Stimulated activated CD8-positive, alpha-beta memory T cell treated with anti-CD3 and anti-CD28 coated beads, Interleukin-15, amount 100 ng/mL, for 1 hour (primary cell): ENCODE data around the gene GRIN2D.

Source experiments
- DNase-seq: peaks from one replicate; pipeline ENCODE4 v3.0.0-alpha.2; 2020; ENCODE audit warnings: low read depth

The GRIN2D gene

GRCh38 chr19:48393559-48394330 is at the start of gene GRIN2D:
TSS of gene GRIN2D (plus strand) at chr19:48393668. CDS start at chr19:48398393, 4,725 bp downstream.
- DNase-seq, result no peak

DNA sequence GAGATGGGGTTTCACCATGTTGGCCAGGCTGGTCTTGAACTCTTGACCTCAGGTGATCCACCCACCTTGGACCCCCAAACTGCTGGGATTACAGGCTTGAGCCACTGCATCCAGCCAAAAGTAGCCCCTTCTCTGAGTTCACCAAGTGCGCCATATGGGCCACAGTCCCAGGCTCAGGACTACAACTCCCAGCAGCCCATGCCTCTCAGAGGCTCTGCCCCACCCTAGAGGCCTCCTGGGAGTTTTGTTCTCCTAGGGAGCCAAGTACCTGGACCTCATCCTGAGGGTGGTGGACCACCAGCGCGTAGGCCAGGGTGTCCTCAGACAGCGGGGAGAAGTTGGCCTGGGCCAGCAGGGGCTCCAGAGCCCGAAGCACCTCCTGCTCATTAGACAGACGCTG is 48.6 kb upstream of the GRIN2D start:
- DNase-seq, result no peak

DNA sequence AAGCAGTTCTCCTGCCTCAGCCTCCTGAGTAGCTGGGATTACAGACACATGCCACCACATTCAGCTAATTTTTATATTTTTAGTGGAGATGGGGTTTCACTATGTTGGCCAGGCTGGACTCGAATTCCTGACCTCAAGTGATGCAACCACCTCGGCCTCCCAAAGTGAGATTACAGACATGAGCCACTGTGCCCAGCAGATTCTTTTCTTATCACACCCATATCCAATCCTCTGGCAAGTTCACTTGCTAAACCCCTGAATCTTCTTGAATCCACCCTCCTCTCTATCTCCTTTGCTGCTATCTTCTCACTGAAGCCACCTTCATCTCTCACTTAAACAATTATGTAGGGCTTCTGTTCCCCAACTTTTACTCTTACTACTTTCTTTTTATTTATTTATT is 47.3 kb upstream of the GRIN2D start:
- DNase-seq, result no peak

DNA sequence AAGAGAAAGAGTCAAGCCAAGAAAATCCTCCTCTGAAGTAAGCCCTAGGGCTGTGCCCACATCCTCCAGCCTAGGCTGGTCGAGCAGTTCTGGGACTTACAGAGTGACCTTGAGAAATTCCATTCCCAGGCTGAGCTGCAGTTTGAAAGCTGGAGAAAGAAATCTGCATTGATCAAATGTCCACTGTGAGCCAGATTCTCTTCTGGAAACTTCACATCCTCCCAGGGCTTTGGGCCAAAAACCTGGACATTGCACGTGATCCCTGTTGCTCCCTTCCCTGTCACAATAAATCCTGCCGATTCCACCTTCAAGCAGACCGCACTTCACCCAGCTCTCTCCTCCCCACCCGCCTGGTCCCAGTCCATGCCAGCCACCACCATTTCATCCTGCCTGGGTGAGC is 45.4 kb upstream of the GRIN2D start:
- no peak for DNase-seq

- no peak for DNase-seq
These were observed 44.7 kb upstream of the GRIN2D start for GRCh38 chr19:48348737-48349136.

GRCh38 chr19:48350856-48351255 is 42.6 kb upstream of the GRIN2D start:
- DNase-seq, result no peak

DNA sequence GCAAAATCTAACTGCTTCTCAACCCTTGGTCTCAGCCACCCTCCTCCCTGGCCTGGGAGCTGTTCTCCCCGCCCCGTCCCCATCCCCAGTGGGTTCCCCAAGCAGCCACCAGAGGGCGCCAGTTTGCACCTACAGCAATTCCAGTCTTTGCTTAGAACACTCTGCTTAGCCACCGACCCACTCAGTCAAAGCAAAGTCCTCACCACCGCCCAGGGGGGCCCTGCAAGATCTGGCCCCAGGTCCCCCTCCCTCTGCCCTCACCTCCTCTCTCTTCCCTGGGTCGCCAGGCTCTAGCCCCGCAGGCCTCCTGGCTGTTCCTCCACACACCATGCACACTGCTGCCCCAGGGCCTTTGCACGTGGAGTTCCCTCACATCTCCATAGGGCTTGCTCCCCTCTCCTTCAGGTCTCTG is 42.1 kb upstream of the GRIN2D start:
- peak; percentile 70 for DNase-seq

DNA sequence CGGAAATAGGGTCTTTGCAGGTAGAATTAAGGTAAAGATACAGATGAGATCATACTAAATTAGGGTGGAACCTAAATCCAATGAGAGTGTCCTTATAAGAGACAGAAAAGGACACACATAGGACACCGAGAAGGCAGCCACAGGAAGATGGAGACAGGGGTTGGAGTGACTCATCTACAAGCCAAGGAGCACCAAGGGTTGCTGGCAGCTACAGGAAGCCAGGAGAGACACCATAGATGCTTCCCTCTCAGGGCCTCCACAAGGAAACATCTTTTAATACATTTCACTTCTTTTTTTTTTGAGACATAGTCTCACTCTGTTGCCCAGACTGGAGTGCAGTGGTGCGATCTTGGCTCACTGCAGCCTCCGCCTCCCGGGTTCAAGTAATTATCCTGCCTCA is 39.8 kb upstream of the GRIN2D start:
- DNase-seq, result no peak

DNA sequence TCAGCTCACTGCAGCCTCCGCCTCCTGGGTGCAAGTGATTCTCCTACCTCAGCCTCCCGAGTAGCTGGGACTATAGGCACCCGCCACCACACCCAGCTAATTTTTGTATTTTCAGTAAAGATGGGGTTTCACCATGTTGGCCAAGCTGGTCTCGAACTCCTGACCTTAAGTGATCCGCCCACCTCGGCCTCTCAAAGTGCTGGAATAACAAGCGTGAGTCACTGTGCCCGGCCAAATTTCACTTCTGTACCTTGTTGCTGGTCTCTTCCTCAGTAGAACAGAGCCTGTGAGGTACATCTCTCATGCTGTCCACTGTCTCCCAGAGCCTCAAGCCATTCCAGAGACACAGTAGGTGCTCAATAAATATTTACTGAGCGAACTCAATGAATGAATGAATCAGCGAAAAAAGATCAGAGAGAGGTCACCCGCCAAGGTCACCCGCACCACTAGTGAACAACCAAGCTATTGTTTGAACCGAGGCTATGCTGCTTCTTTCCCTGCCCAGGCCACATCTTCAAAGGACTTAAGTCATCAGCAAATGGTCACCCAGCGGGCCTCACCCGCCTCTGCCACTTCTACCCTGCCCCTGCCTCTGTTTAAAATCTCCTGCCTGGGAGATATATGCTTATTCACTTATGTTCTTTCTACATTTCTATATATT is 39.0 kb upstream of the GRIN2D start:
- no peak for DNase-seq

DNA sequence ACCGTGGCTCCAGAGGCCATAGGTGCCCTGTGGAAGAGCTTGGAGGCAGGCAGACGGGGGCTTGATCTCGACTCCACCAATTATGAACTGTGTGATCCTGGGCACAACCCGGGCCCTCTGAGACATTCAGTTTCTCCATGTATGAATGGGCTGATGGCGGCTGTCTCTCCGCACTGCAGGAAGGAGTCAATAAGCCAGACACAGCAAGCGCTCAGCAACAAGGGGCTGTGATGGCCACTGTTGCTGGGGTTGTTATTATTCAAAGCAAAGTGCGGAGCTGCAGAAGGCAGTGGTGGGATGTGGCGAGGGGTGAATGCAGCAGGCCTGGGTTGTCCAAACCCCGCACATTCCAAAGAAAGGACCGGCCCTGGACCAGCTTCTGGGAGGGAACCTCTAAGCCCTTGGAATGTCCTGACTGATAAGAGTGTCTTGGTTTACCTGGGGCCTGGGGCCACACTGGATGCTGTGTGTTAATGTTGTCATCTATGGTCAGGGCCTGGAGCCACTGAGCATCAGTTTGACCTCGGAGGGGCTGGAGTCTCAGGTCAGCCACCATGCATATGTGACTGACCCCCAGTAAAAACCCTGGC is 38.0 kb upstream of the GRIN2D start:
- no peak for DNase-seq

DNA sequence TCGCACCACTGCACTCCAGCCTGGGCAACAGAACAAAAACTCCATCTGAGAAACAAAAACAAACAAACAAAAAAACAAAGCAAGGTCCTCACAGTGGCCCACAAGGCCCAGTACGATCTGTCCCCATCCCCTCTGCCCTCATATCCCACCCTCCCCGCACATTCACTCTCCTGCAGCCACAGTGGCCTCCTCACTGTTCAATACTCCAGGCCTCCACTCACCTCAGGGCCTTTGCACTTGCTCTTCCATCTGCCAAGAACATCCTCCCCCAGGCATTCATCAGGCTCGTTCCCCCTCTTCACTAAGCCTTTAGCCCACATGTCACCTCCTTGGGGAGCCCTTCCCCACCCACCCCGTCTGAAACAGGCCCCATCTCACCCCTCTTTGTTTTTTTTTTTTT is 34.3 kb upstream of the GRIN2D start:
- no peak for DNase-seq

GRCh38 chr19:48361912-48362311 is 31.6 kb upstream of the GRIN2D start:
- no peak for DNase-seq

DNA sequence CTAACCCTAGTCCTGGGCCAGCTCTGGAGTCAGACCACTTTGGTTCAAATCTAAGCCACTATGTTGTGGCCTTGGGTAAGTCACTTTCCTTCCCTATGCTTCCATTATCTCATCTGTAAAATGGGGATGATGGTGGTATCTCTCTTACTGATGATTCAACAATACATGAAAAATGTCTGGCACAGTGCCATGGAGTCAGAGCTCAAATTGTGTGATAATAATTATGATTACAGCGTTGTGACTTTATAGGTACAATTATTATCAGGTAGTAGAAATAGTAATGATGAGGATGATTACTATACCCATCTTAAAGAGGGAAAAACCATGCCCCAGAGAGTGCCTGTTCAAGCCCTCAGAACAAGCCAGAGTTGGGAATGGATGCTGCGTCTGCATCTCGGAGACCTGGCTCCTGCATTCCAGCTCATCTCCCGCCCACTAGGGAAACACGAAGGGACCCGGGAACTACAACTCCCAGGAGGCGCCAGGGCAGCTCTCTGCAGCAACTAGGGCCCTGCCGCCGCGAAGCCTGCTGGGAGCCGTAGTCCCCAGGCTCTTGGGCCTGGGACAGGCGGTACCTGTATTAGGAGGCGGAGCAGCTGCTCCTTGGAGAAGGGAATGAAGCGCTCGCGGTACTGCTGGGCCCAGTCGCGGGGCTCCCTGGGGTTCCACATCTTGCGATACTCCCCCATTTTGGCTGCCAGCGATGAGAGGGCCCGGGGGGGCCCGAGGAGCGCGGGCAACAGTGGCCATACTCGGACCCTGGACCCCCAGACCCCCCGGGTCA is 30.6 kb upstream of the GRIN2D start:
- peak; percentile 78 for DNase-seq

DNA sequence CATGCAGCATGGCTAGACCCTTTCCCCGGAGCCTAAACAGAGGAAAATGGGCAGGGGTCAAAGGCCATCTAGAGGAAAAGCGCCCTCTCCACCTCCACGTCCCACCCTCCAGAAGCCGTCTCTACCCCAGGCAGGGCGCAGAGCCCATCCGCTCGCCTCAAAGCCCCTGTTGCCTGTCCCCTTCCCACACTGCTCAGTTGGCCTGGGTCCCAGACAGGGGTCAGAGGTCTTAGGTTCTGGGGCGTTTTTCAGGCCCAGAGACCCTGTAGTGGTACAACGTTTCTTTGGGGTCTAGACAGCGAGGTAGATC is 30.0 kb upstream of the GRIN2D start:
- no peak for DNase-seq

GRCh38 chr19:48363810-48364597 is 29.5 kb upstream of the GRIN2D start, which contains the start of the genes SYNGR4 and TMEM143:
TSS of gene SYNGR4 (plus strand) at chr19:48364367. CDS start at chr19:48365843, 1,476 bp downstream.
TSS of gene TMEM143 (minus strand) at chr19:48363940. CDS start at chr19:48363920, 20 bp downstream.
- peak; percentile 91 for DNase-seq

- no peak for DNase-seq
These were observed 28.7 kb upstream of the GRIN2D start for GRCh38 chr19:48364598-48365348.

- no peak for DNase-seq
These were observed 27.9 kb upstream of the GRIN2D start for GRCh38 chr19:48365602-48366001.

DNA sequence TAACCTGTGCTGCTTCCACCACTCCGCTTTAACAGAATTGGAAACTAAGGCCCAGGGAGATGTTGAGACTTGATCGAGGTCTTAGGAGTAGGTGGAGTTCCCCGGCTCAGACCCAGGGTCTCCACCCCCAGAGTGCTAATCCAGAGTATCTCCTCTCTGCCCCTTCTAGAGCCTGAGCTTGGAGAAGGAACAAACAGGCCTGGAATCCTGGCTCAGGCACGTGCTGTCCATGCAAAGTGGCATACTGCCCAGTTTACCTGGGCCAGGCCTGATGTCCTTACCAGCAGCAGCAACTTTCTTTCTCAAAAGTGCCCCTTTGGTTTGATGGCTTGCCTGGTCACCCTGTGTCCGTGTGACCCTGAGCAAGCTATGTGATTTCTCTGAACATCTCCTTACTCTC is 25.6 kb upstream of the GRIN2D start:
- no peak for DNase-seq

DNA sequence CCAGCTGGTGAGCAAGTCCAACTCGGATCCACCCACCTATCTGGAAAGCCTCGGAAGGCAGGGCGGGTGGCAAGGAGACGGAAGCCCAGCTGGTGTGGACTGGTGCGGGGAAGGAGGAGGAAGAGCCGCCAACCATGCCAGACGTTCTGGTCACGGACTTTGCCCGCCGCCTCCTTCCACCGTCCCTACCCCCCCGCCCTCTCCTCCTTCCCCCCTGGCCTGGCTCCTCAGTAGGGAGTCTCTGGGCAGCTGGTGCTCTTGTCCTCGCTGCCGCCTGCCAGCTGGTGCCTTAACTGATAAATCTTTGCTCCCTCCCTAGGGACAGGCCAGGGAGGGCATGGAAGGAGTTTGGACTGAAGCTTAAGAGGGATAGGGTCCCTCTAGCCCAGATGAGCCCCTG is 24.5 kb upstream of the GRIN2D start:
- DNase-seq, result no peak

DNA sequence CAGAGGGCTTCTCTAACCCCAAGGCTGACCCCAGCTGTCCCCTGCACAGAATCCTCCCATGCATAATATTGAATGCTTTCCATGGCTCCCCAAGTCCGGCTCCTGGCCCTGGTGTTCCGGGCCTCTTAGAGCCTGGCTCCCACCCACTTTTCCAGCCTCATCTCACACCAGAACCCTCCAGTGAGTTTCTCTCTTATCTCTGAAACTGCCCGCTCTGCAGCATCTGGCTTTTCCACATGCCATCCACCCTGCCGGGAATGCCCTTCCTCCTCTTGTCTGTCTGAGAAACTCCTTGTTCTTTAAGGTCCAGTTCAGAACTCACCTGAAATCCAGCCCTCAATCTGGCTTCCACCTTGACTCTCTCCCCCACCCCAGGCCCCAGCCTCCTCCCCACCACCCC is 22.5 kb upstream of the GRIN2D start:
- DNase-seq, result no peak

- no peak for DNase-seq
These were observed 22.1 kb upstream of the GRIN2D start for GRCh38 chr19:48371367-48371766.
